ENCODE results near the gene RRP1B. TPM values are rescaled to one million over a fixed set of nuclear protein-coding genes. Genes with fewer than 3 reads are reported as not detected.

RRP1B gene, protein sequence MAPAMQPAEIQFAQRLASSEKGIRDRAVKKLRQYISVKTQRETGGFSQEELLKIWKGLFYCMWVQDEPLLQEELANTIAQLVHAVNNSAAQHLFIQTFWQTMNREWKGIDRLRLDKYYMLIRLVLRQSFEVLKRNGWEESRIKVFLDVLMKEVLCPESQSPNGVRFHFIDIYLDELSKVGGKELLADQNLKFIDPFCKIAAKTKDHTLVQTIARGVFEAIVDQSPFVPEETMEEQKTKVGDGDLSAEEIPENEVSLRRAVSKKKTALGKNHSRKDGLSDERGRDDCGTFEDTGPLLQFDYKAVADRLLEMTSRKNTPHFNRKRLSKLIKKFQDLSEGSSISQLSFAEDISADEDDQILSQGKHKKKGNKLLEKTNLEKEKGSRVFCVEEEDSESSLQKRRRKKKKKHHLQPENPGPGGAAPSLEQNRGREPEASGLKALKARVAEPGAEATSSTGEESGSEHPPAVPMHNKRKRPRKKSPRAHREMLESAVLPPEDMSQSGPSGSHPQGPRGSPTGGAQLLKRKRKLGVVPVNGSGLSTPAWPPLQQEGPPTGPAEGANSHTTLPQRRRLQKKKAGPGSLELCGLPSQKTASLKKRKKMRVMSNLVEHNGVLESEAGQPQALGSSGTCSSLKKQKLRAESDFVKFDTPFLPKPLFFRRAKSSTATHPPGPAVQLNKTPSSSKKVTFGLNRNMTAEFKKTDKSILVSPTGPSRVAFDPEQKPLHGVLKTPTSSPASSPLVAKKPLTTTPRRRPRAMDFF
- total RNA-seq (2011; cell fraction: chromatin; rRNA removed; ENCODE audit: low replicate concordance), result 24.0 and 28.8 TPM in 2 replicates
- 15.3 and 16.3 TPM in 2 replicates for total RNA-seq (2011; cell fraction: nucleolus; rRNA removed)
- 18.6 and 20.9 TPM in 2 replicates for total RNA-seq (2011; cell fraction: nucleoplasm; rRNA removed)
- total RNA-seq (2014; rRNA removed) (41.9 and 58.6 TPM in 2 replicates), total RNA-seq (2014; rRNA removed; fragmentation: Illumina TruSeq; extraction: Trizol) (43.4 and 46.4 TPM in 2 replicates), total RNA-seq (2015; rRNA removed; fragmentation: Illumina TruSeq; extraction: Trizol) (49.7 and 49.8 TPM in 2 replicates), total RNA-seq (2021) (66.6 and 66.7 TPM in 2 replicates), polyA plus RNA-seq (2011; rRNA removed) (20.4 and 21.4 TPM in 2 replicates), polyA plus RNA-seq (2014; fragmentation: Illumina TruSeq; extraction: Trizol) (48.4 and 49.4 TPM in 2 replicates), polyA plus RNA-seq (2014; fragmentation: Nextera tagmentation; extraction: Ambion mirVana) (1 to 10 TPM; 6.8 to 8.0 TPM), polyA plus RNA-seq (2014; rRNA removed) (31.3 and 33.1 TPM in 2 replicates), polyA minus RNA-seq (2011; rRNA and poly(A)+ RNA removed) (32.2 and 37.5 TPM in 2 replicates), Bru-seq, nascent RNA (percentile 89 among the genes with signal in this experiment), BruChase-seq, experiment 1, labeled RNA remaining after a 2-hour chase (percentile 91 among the genes with signal in this experiment), BruChase-seq, experiment 2, labeled RNA remaining after a 6-hour chase (percentile 93 among the genes with signal in this experiment)
- polyA plus RNA-seq (2011; cell fraction: cytosol; rRNA removed), result 14.2 and 16.4 TPM in 2 replicates
- 18.5 and 23.6 TPM in 2 replicates for polyA plus RNA-seq (2011; cell fraction: nucleus; rRNA removed)
- polyA plus RNA-seq (2012), result 20.2 and 31.0 TPM in 2 replicates
- polyA minus RNA-seq (2011; cell fraction: cytosol; rRNA and poly(A)+ RNA removed), result 30.1 and 30.8 TPM in 2 replicates
- polyA minus RNA-seq (2011; cell fraction: nucleus; rRNA and poly(A)+ RNA removed), result 8.1 and 12.1 TPM in 2 replicates
- long read RNA-seq, experiment 1, partial matches to known transcripts, result 368 of 379 reads
- long read RNA-seq, experiment 1, other reads (novel, unspliced or antisense), result 11 of 379 reads
- long read RNA-seq, experiment 2, full-length matches to known transcripts, result 1 of 75 reads
- long read RNA-seq, experiment 2, partial matches to known transcripts, result 6 of 75 reads
- long read RNA-seq, experiment 2, other reads (novel, unspliced or antisense), result 68 of 75 reads
- long read RNA-seq, experiment 3, partial matches to known transcripts, result 22 of 28 reads
- long read RNA-seq, experiment 3, other reads (novel, unspliced or antisense), result 6 of 28 reads

DNA sequence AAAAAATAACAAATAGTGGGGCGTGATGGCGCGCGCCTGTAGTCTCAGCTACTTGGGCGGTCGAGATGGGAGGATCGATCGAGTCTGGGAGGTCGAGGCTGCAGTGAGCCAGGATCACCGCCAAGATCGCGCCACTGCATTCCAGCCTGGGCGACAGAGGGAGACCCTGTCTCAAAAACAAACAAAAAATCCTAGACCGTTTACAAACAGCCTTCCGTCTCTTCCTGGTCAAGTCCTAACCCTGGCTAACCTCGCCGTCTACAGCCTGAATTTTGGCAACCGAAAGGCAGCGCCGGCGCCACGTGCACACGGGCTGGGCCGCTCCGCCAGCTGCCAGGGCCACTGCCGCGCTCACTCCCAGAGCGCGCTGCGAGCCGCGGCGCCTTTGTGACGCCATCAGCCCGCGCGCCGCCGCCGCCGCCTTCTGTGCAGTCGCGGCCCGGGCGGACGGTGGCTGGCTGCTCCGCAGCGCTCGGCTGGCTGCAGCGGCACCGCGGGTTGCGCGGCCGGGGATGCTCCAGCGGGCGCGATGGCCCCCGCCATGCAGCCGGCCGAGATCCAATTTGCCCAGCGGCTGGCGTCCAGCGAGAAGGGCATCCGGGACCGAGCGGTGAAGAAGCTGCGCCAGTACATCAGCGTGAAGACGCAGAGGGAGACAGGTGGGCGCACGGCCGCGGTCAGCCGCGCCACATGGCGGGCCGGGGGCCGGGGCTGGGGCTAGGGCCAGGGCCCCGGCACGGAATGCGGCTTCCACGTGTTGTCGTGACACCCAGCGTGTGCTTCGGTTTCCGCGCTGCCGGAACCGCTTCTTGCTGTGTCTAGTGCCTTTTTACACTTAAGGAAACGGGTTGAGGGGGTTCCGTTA is at the start of gene RRP1B, which contains the start of gene HSF2BP:
TSS of gene RRP1B (plus strand) at position 425 of the 865 bp plus-strand sequence. CDS start at position 530, 105 bp downstream.
TSS of gene HSF2BP (minus strand) at position 353 of the 865 bp plus-strand sequence. CDS start 1,392 bp downstream, outside the sequence.
- Histone ChIP-seq H3K4me1 (replicated peaks in 1 of 2; ENCODE audit: control insufficient read depth in 2 of 2, insufficient read depth in 2 of 2, low read length in 2 of 2) (peaks cover 12 to 23% of the 10 kb centered on the region in 2 experiments; a peak in 4 of 5 replicates), H3K27me3 (ENCODE audit: control insufficient read depth in 2 of 2, insufficient read depth in 2 of 2, low read length in 2 of 2) (no peaks in the 10 kb centered on the region), H3K4me3 (peak within 1 kb of the TSS; percentile 96), H3K4me2 (ENCODE audit: insufficient read depth, low read length) (peak within 1 kb of the TSS; percentile 99), H4K20me1 (replicated peaks; ENCODE audit: control insufficient read depth, insufficient read depth, low read length) (peaks cover 4% of the 10 kb centered on the region; the same call in 1 of the 2 replicates), H3K9me3 (replicated peaks; ENCODE audit: control insufficient read depth, insufficient read depth, low read depth, low read length) (peaks cover 2% of the 10 kb centered on the region; the same call in 1 of the 2 replicates), H3K36me3 (ENCODE audit: control insufficient read depth, insufficient read depth, low read length) (peaks cover 35% of the 10 kb centered on the region), H2AFZ (ENCODE audit: low read depth, low read length) (peak within 1 kb of the TSS; percentile 98), H3K79me2 (ENCODE audit: control insufficient read depth, insufficient read depth, low read length) (peaks cover 45% of the 10 kb centered on the region), H3K27ac (ENCODE audit: extremely low read depth, low read depth, low read length) (peak within 1 kb of the TSS; percentile 88), H3K9me1 (ENCODE audit: control insufficient read depth, insufficient read depth, low read length) (no peaks in the 10 kb centered on the region), H3K9ac (ENCODE audit: insufficient read depth in 1 of 2, low read depth in 2 of 2, low read length in 2 of 2) (peak within 1 kb of the TSS; percentile 76 to 96)
- 10% methylated on average over 92 of the region's 92 CpGs for WGBS (ENCODE audit: insufficient coverage, low coverage, missing lambda C conversion rate)
- DNase-seq (ENCODE audit: extremely low read depth in 1 of 4, low spot score in 3 of 4) (peak; percentile 93 to 97 (median 96)), FAIRE-seq (no peak), ATAC-seq (peak; percentile 97)
- CTCF ChIA-PET (ENCODE audit: low intra/inter-chr PET ratio), result interaction anchor here (0.6 kb wide), 1 partner anchor 279 kb away, joined by 5 read pairs; no protein-coding TSS in a partner anchor
- in situ Hi-C loops (cut with MboI) (no loop called here), intact Hi-C loops (cut with micrococcal nuclease) (no loop called here)
- POLR2A ChIA-PET, result interaction anchor here (0.7 to 1.3 kb wide), 4 partner anchors 17 to 120 kb away, joined by 3 to 6 read pairs (median 4); no protein-coding TSS in a partner anchor
- BruUV-seq (replicated peaks), result TSS peak; percentile 94
- TF ChIP-seq, protein P1, sequence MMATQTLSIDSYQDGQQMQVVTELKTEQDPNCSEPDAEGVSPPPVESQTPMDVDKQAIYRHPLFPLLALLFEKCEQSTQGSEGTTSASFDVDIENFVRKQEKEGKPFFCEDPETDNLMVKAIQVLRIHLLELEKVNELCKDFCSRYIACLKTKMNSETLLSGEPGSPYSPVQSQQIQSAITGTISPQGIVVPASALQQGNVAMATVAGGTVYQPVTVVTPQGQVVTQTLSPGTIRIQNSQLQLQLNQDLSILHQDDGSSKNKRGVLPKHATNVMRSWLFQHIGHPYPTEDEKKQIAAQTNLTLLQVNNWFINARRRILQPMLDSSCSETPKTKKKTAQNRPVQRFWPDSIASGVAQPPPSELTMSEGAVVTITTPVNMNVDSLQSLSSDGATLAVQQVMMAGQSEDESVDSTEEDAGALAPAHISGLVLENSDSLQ (IDR thresholded peaks at IDR 0.05), result no peak; the same call in 1 of the 2 replicates
- TF ChIP-seq BCL6 (CRISPR knock-in tag; IDR thresholded peaks at IDR 0.05) (no peak), SIN3B (IDR thresholded peaks at IDR 0.05; ENCODE audit: low read depth) (peak; percentile 97), NR3C1 (CRISPR knock-in tag; IDR thresholded peaks at IDR 0.05) (peak; percentile 97), SMAD1 (IDR thresholded peaks at IDR 0.05; ENCODE audit: low read depth, low read length, partially characterized antibody) (no peak), SRSF9 (IDR thresholded peaks at IDR 0.05; ENCODE audit: borderline replicate concordance, low read depth, low read length) (no peak), FUS (optimal IDR thresholded peaks at IDR 0.05; ENCODE audit: low read depth, low read length) (peak; percentile 65), ZNF253 (CRISPR knock-in tag; conservative IDR thresholded peaks at IDR 0.05) (0 out of 2 replicates have a peak, but pooled peaks have one; percentile 24), SMARCB1 (IDR thresholded peaks at IDR 0.05; ENCODE audit: insufficient read length, low read depth) (no peak), RBM17 (IDR thresholded peaks at IDR 0.05; ENCODE audit: borderline replicate concordance, low read depth, low read length) (no peak), ETV5 (CRISPR knock-in tag; IDR thresholded peaks at IDR 0.05; ENCODE audit: low read depth) (peak; percentile 53; the same call in 1 of the 2 replicates), ZNF589 (CRISPR knock-in tag; IDR thresholded peaks at IDR 0.05; ENCODE audit: low read depth) (peak; percentile 95)

Data from K562 (cell line).